Neural progenitor cell (in vitro differentiated cells): ENCODE measurements around the gene TCEANC.

Experiments
- CTCF ChIP-seq: fragments of 200-600 bp; sonication (generic); IDR thresholded peaks from 2 replicates; pipeline ENCODE4 v1.5.1; 2017; ENCODE audit warnings: antibody characterized with exemption, mild to moderate bottlenecking
- EZH2 ChIP-seq: fragments of 200-600 bp; sonication (generic); IDR thresholded peaks from 2 replicates; pipeline ENCODE4 v1.6.1; 2017; ENCODE audit warnings: antibody characterized with exemption, mild to moderate bottlenecking, moderate library complexity
- EZH2phosphoT487 ChIP-seq: fragments of 200-600 bp; sonication (generic); IDR thresholded peaks from 2 replicates; pipeline ENCODE4 v1.6.1; 2017; ENCODE audit warnings: antibody characterized with exemption

GRCh38 chrX:13694983-13695382 lies 42.0 kb downstream of the TCEANC start:
- TF ChIP-seq CTCF (no peak), EZH2phosphoT487 (no peak), EZH2 (no peak)
